K562 (cell line): Measurements from ENCODE around the gene KMT2E. TPM values are rescaled to one million over a fixed set of nuclear protein-coding genes. Genes with fewer than 3 reads are reported as not detected.
A peak's percentile ranks its signal among the peaks of the same experiment; 100 is the strongest.

Experiments
- ATAC-seq: fragments of 200-7000 bp; cut with Tn5 transposase; 3 replicates; pipeline ENCODE4 v1.9.1; 2020; ENCODE audit warnings: moderate library complexity
- BruUV-seq: library from RNA; stranded (reverse); fragments of 400-500 nt; replicated peaks from 2 replicates; lab custom pipeline; 2021; lab: Mats Ljungman, UMichigan
- CTCF ChIA-PET: fragments of 300-600 bp; formaldehyde crosslinking; extraction: SDS; loops from one replicate; lab custom pipeline; 2021; ENCODE audit warnings: low intra/inter-chr PET ratio; lab: Yijun Ruan, JAX
- POLR2A ChIA-PET: fragments of 300-600, 350-650 bp; sonication (Branson Sonifier 250); formaldehyde crosslinking; extraction: SDS; loops from one replicate; lab custom pipeline; 2021; ENCODE audit warnings: antibody characterized with exemption, inconsistent platforms; lab: Yijun Ruan, JAX
- DNase-seq, 4 experiments: peaks; one replicate each; pipeline versions ENCODE4 v3.0.0 to v3.0.0-alpha.2; 2011 to 2018; ENCODE audit warnings: low spot score in 3 of 4, mixed read lengths in 3 of 4; ENCODE audit errors: extremely low read depth in 1 of 4
- FAIRE-seq: peaks from 2 replicates; lab custom pipeline; 2011; peaks lifted over from hg19 to GRCh38; lab: Jason Lieb, UNC
- H2AFZ ChIP-seq: 2 replicates; pipeline ENCODE4 v1.6.0; 2011; ENCODE audit warnings: low read depth, low read length, control low read depth, inconsistent platforms
- H3K27ac ChIP-seq: fragments of 200-600 bp; 3 replicates; pipeline ENCODE4 v1.8.0; 2011; ENCODE audit warnings: low read depth, mild to moderate bottlenecking, control low read depth, inconsistent platforms, low read length, moderate library complexity, mixed read lengths; ENCODE audit errors: extremely low read depth
- H3K27me3 ChIP-seq, 2 experiments: fragments of 300-600 bp in 1 of 2; 2 replicates in 1 of 2; 3 replicates in 1 of 2; pipeline versions ENCODE4 v1.6.0 to v1.8.0; 2011; ENCODE audit warnings: inconsistent platforms in 2 of 2, low read length in 2 of 2, mild to moderate bottlenecking in 1 of 2, mixed read lengths in 1 of 2, moderate library complexity in 1 of 2; ENCODE audit not compliant: control insufficient read depth in 2 of 2, insufficient read depth in 2 of 2
- H3K36me3 ChIP-seq: fragments of 300-600 bp; 3 replicates; pipeline ENCODE4 v1.8.0; 2011; ENCODE audit warnings: mild to moderate bottlenecking, low read length, inconsistent platforms; ENCODE audit not compliant: control insufficient read depth, insufficient read depth
- H3K4me1 ChIP-seq, 2 experiments: fragments of 200-600 bp in 1 of 2; replicated peaks in 1 of 2; 2 replicates in 1 of 2; 3 replicates in 1 of 2; pipeline versions ENCODE4 v1.5.1 to v1.8.0; 2011; ENCODE audit warnings: inconsistent platforms in 2 of 2, low read length in 2 of 2, mild to moderate bottlenecking in 1 of 2, mixed read lengths in 1 of 2, moderate library complexity in 1 of 2; ENCODE audit not compliant: control insufficient read depth in 2 of 2, insufficient read depth in 2 of 2
- H3K4me2 ChIP-seq: 2 replicates; pipeline ENCODE4 v1.6.1; 2011; ENCODE audit warnings: low read length, control low read depth, inconsistent platforms, mixed read lengths; ENCODE audit not compliant: insufficient read depth
- H3K4me3 ChIP-seq: fragments of 200-600 bp; sonication (generic), shearing (Covaris generic); 2 replicates; pipeline ENCODE4 v1.5.1; 2016; ENCODE audit warnings: control low read depth, inconsistent platforms
- H3K79me2 ChIP-seq: fragments of 200-600 bp; 3 replicates; pipeline ENCODE4 v1.8.0; 2011; ENCODE audit warnings: low read length, inconsistent platforms; ENCODE audit not compliant: control insufficient read depth, insufficient read depth
- H3K9ac ChIP-seq, 2 experiments: 2 replicates each; pipeline versions ENCODE4 v1.6.0 to v1.6.1; 2011; ENCODE audit warnings: low read depth in 2 of 2, low read length in 2 of 2, control low read depth in 1 of 2, inconsistent platforms in 1 of 2, mild to moderate bottlenecking in 1 of 2, mixed read lengths in 1 of 2; ENCODE audit not compliant: insufficient read depth in 1 of 2
- H3K9me1 ChIP-seq: one replicate; pipeline ENCODE4 v1.6.0; 2011; ENCODE audit warnings: inconsistent platforms, mild to moderate bottlenecking, low read length, moderate library complexity; ENCODE audit not compliant: control insufficient read depth, insufficient read depth
- H3K9me3 ChIP-seq: replicated peaks from 2 replicates; pipeline ENCODE4 v1.5.1; 2011; ENCODE audit warnings: low read depth, low read length, inconsistent platforms; ENCODE audit not compliant: control insufficient read depth, insufficient read depth
- H4K20me1 ChIP-seq: replicated peaks from 2 replicates; pipeline ENCODE4 v1.6.1; 2011; ENCODE audit warnings: low read length, inconsistent platforms, mixed read lengths; ENCODE audit not compliant: control insufficient read depth, insufficient read depth
- ARID1B ChIP-seq: fragments of 450-650 bp; IDR thresholded peaks from 2 replicates; pipeline ENCODE4 v1.6.1; 2016; ENCODE audit warnings: antibody characterized with exemption, mild to moderate bottlenecking, inconsistent platforms
- ATF3 ChIP-seq, 2 experiments: fragments of 450-650 bp in 1 of 2; sonication (generic) in 1 of 2; formaldehyde crosslinking in 1 of 2; IDR thresholded peaks in 1 of 2; conservative IDR thresholded peaks in 1 of 2; 2 replicates each; pipeline versions ENCODE4 v1.6.1 to v1.8.1; 2016 to 2023; ENCODE audit warnings: mild to moderate bottlenecking in 2 of 2, moderate library complexity in 2 of 2, inconsistent platforms in 1 of 2, missing genetic modification reagents in 1 of 2
- DPF2 ChIP-seq: fragments of 450-650 bp; IDR thresholded peaks from 2 replicates; pipeline ENCODE4 v1.6.1; 2016
- FOSL1 ChIP-seq: fragments of 200-800 bp; sonication (Bioruptor generic); conservative IDR thresholded peaks from 2 replicates; pipeline ENCODE4 v1.6.1; 2016; ENCODE audit warnings: missing genetic modification characterization, missing compliant biosample characterization
- GATAD2B ChIP-seq: fragments of 450-650 bp; IDR thresholded peaks from 2 replicates; pipeline ENCODE4 v1.6.1; 2017; ENCODE audit warnings: mild to moderate bottlenecking, borderline replicate concordance
- JUND ChIP-seq, 2 experiments: IDR thresholded peaks; 2 replicates in 1 of 2; 3 replicates in 1 of 2; pipeline ENCODE4 v1.6.1; 2011; ENCODE audit warnings: borderline replicate concordance in 2 of 2, low read depth in 2 of 2, low read length in 2 of 2, improper control_type of control experiment in 1 of 2, missing biosample characterization in 1 of 2, missing genetic modification characterization in 1 of 2, missing genetic modification reagents in 1 of 2
- KDM1A ChIP-seq, 2 experiments: fragments of 450-650 bp; IDR thresholded peaks; 2 replicates each; pipeline ENCODE4 v1.6.1; 2016; ENCODE audit warnings: mild to moderate bottlenecking in 2 of 2
- PHB ChIP-seq: fragments of 250-450 bp; sonication (Bioruptor Pico); IDR thresholded peaks from 2 replicates; pipeline ENCODE4 v1.5.0; 2021
- POLR2B ChIP-seq: fragments of 450-650 bp; IDR thresholded peaks from 2 replicates; pipeline ENCODE4 v1.6.1; 2018; ENCODE audit warnings: low read depth; ENCODE audit not compliant: partially characterized antibody
- SMARCE1 ChIP-seq: fragments of 450-650 bp; IDR thresholded peaks from 2 replicates; pipeline ENCODE4 v1.7.1; 2016; ENCODE audit warnings: mild to moderate bottlenecking
- ZBTB7A ChIP-seq: IDR thresholded peaks from 2 replicates; pipeline ENCODE4 v1.6.1; 2011; ENCODE audit warnings: low read depth, mild to moderate bottlenecking, low read length, moderate library complexity, borderline replicate concordance; ENCODE audit not compliant: control insufficient read depth
- ZNF75A ChIP-seq: fragments of 450-650 bp; formaldehyde crosslinking; IDR thresholded peaks from 2 replicates; pipeline ENCODE4 v1.4.0; 2020; ENCODE audit warnings: mild to moderate bottlenecking
- WGBS: fragments of 100-300 bp; shearing (Covaris generic); methylation state at CpG from one replicate; pipeline ENCODE4 v1.1.6; 2016; ENCODE audit warnings: low coverage, mixed read lengths; ENCODE audit not compliant: insufficient coverage; ENCODE audit errors: missing lambda C conversion rate; 5-methylcytosine and 5-hydroxymethylcytosine counted together
- in situ Hi-C: fragments of 300-500 bp; cut with MboI; formaldehyde crosslinking; loops from 4 replicates; pipeline ENCODE4 v1.15.0; 2018; ENCODE audit warnings: inconsistent platforms, mixed read lengths
- intact Hi-C: fragments of 100-400 bp; cut with micrococcal nuclease; formaldehyde crosslinking; loops from 2 replicates; pipeline ENCODE4 v1.14.2; 2022
- polyA plus RNA-seq, 8 experiments: library from polyadenylated mRNA; depleted of rRNA in 4 of 8; stranded (reverse) in 5 of 8; unstranded in 3 of 8; fragments of >200 nt; fragmentation: Nextera tagmentation in 2 of 8; fragmentation: Illumina TruSeq in 1 of 8; extraction: Ambion mirVana in 2 of 8; extraction: Trizol in 1 of 8; gene quantifications; 2 replicates each; pipeline versions ENCODE4 v1.2.1 to v1.2.3, GENCODE V29; 2011 to 2014; ENCODE audit warnings: inconsistent platforms in 1 of 8, missing spikeins in 1 of 8
- total RNA-seq, 7 experiments: library from RNA; depleted of rRNA in 6 of 7; stranded (reverse); fragments of >200 nt in 6 of 7; fragmentation: Illumina TruSeq in 2 of 7; extraction: Trizol in 2 of 7; gene quantifications; 2 replicates each; pipeline versions ENCODE4 v1.2.1 to v1.2.3, GENCODE V29; 2011 to 2021; ENCODE audit warnings: low replicate concordance in 1 of 7
- TF ChIP-seq, protein P1 (sequence below): fragments of 450-650 bp; IDR thresholded peaks from one replicate; pipeline ENCODE4 v1.6.1; 2018; ENCODE audit warnings: mild to moderate bottlenecking, moderate library complexity; ENCODE audit not compliant: partially characterized antibody

The KMT2E gene
- total and polyA plus RNA-seq, 9 of the 15 experiments (the other 6 are each of a cell fraction or from before 2014, with no cell fraction given), result 8.9 to 55.3 (median 38.1) TPM

DNA sequence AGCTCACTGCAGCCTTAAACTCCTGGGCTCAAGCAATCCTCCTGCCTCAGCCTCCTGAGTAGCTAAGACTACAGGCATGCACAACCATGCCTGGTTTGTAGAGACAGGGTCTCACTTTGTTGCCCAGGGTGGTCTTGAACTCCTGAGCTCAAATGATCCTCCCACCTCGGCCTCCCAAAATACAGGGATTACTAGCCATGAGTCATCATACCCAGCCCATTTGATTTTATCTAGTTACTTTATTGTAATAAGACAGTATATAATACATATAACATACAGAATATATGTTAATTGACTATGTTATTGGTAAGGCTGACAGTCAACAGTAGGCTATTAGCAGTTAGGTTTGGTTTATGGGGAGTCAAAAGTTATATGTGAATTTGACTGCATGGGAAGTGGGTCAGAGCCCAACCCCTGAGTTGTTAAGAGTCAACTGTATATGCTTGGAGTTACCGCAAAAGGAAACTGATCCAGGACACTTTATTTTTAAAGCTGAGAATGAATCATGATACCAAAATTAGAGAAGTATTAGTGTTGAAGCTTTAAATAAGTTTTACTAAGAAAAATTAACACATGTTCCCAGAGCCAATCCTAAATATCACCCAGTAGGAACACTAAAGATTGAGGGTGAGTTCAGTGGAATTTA is 20.7 kb upstream of the KMT2E start:
- Histone ChIP-seq H3K9me1 (peaks cover 4% of the 10 kb centered on the region), H4K20me1 (peaks cover 26% of the 10 kb centered on the region), H3K4me2 (no peak overlapping the region), H3K36me3 (peaks cover 68% of the 10 kb centered on the region), H3K9me3 (no peaks in the 10 kb centered on the region), H3K27me3 (no peaks in the 10 kb centered on the region), H2AFZ (no peak overlapping the region), H3K79me2 (peaks cover 15% of the 10 kb centered on the region; the same call in 2 of the 3 replicates), H3K4me1 (no peaks in the 10 kb centered on the region), H3K4me3 (no peak overlapping the region), H3K27ac (no peak overlapping the region), H3K9ac (no peak overlapping the region)
- DNase-seq (no peak), ATAC-seq (peak; percentile 13; the same call in 1 of the 3 replicates), FAIRE-seq (no peak)
- in situ Hi-C loops, result no loop called here
- intact Hi-C loops, result no loop called here
- WGBS, result 74% methylated on average over 2 of the region's 2 CpGs
- ChIA-PET POLR2A (interaction anchor here (1.3 to 4.6 kb wide), 6 partner anchors 9 to 20 kb away, joined by 4 to 18 read pairs (median 12); partner anchors contain the start of gene KMT2E), CTCF (no interaction called here)
- no TSS peak for BruUV-seq
- TF ChIP-seq POLR2B (peak; percentile 28), ZNF75A (CRISPR knock-in tag) (no peak), KDM1A (IDR thresholded peaks at IDR 0.05) (no peak), ZBTB7A (0 out of 2 replicates have a peak, but pooled peaks have one; percentile 20), DPF2 (peak; percentile 44; the same call in 1 of the 2 replicates), ATF3 (IDR thresholded peaks at IDR 0.05) (peak; percentile 79), ATF3 (CRISPR knock-in tag; conservative IDR thresholded peaks at IDR 0.05) (no peak), GATAD2B (no peak), PHB (CRISPR knock-in tag) (no peak), JUND (IDR thresholded peaks at IDR 0.05; ENCODE audit: borderline replicate concordance, low read depth, low read length) (peak; percentile 56; the same call in 1 of the 2 replicates), JUND (tag; IDR thresholded peaks at IDR 0.05; ENCODE audit: borderline replicate concordance, low read depth, low read length) (no peak; the same call in 2 of the 3 replicates), ARID1B (0 out of 2 replicates have a peak, but pooled peaks have one; percentile 14), SMARCE1 (0 out of 2 replicates have a peak, but pooled peaks have one; percentile 19), FOSL1 (tag) (peak; percentile 62)
- TF ChIP-seq, protein P1, sequence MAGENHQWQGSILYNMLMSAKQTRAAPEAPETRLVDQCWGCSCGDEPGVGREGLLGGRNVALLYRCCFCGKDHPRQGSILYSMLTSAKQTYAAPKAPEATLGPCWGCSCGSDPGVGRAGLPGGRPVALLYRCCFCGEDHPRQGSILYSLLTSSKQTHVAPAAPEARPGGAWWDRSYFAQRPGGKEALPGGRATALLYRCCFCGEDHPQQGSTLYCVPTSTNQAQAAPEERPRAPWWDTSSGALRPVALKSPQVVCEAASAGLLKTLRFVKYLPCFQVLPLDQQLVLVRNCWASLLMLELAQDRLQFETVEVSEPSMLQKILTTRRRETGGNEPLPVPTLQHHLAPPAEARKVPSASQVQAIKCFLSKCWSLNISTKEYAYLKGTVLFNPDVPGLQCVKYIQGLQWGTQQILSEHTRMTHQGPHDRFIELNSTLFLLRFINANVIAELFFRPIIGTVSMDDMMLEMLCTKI, result no peak
